ENCODE measurements around the gene WDR64. TPM values are rescaled to one million over a fixed set of nuclear protein-coding genes. Genes with fewer than 3 reads are reported as not detected.

The WDR64 gene
- total RNA-seq, 2 experiments from 2014 or later: 0.12 TPM

- Mint-ChIP-seq H3K9me3 (ENCODE audit: low read depth) (no peaks in the 10 kb centered on the region), H3K4me1 (no peaks in the 10 kb centered on the region), H3K4me3 (no peak overlapping the region), H3K36me3 (no peaks in the 10 kb centered on the region), H3K27me3 (peaks cover 10% of the 10 kb centered on the region), H3K27ac (no peak overlapping the region)
- CTCF ChIA-PET: interaction anchor here (1.5 kb wide), 1 partner anchor 15 kb away, joined by 3 read pairs; no protein-coding TSS in a partner anchor
- DNase-seq (no peak), ATAC-seq (no peak)
These were observed 176.5 kb downstream of the WDR64 start for GRCh38 chr1:241828463-241829021.

GRCh38 chr1:241829468-241829867 is 177.4 kb downstream of the WDR64 start:
- Mint-ChIP-seq H3K36me3 (no peaks in the 10 kb centered on the region), H3K4me1 (no peaks in the 10 kb centered on the region), H3K9me3 (ENCODE audit: low read depth) (no peaks in the 10 kb centered on the region), H3K27ac (no peak overlapping the region), H3K27me3 (peaks cover 10% of the 10 kb centered on the region), H3K4me3 (no peak overlapping the region)
- CTCF ChIA-PET: interaction anchor here (1.5 kb wide), 2 partner anchors 11 to 14 kb away, joined by 3 read pairs; no protein-coding TSS in a partner anchor
- ATAC-seq (no peak), DNase-seq (no peak)

DNA sequence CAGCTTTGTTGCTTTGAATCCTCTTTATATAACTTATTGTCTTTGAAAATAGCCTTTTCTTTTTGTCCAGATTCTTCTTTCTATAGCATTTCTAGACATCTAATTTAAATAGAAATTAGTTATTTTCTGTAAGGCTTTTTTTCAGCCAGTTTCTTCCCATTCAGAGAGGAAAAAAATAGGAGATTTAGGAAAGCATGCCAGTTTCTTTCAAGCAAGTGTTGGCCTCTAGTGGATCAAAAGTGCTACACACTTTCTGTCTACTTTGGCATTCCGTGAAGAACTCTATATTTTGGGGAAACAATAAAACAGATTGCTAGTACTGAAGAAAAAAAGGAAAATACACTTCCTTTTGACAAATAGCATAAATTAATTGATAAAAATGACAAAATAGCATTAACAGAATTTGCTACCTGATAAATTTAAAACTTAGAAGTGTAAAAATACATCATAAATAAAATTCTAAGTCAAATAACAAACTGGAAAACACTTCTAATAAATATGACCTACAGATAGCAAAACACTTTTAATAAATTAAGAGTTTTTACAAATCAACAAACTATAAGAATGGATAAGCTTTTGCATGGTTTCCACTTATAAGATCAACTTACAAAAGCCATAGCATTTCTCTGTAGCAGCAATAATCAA is 182.8 kb downstream of the WDR64 start:
- DNase-seq: no peak
- CTCF ChIA-PET: interaction anchor here (1.0 to 1.6 kb wide), 2 partner anchors 224 to 585 kb away, joined by 3 to 4 read pairs; no protein-coding TSS in a partner anchor
- no peak overlapping the region for H3K27ac Mint-ChIP-seq
- no peaks in the 10 kb centered on the region for H3K9me3 Mint-ChIP-seq (ENCODE audit: low read depth)
- ATAC-seq: no peak
- H3K4me3 Mint-ChIP-seq: no peak overlapping the region
- H3K36me3 Mint-ChIP-seq: no peaks in the 10 kb centered on the region
- peaks cover 6% of the 10 kb centered on the region for H3K4me1 Mint-ChIP-seq
- peaks cover 10% of the 10 kb centered on the region for H3K27me3 Mint-ChIP-seq

DNA sequence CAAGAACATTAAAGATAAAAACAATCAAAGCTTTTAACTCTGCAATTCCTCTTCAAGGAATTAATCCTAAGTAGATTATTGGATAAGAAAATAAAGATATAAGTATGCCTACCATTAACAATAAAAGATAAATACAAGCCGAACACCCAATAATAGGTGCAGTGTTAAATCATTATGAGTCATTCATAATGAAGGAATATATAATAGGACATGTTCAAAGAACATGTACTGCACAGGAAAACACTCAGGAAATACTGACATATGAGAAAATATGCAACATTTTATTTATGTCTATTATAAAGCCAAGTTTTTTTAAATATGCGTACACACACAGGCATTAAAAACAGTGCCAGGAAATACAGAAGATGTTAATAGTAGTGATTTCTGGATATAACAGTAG is 184.9 kb downstream of the WDR64 start:
- no peak for ATAC-seq
- H3K27ac Mint-ChIP-seq: no peak overlapping the region
- DNase-seq: no peak
- peaks cover 8% of the 10 kb centered on the region for H3K27me3 Mint-ChIP-seq
- CTCF ChIA-PET: no interaction called here
- H3K4me1 Mint-ChIP-seq: peaks cover 6% of the 10 kb centered on the region
- H3K9me3 Mint-ChIP-seq (ENCODE audit: low read depth): no peaks in the 10 kb centered on the region
- H3K4me3 Mint-ChIP-seq: no peak overlapping the region
- no peaks in the 10 kb centered on the region for H3K36me3 Mint-ChIP-seq

GRCh38 chr1:241837416-241837815 is 185.3 kb downstream of the WDR64 start:
- Mint-ChIP-seq H3K9me3 (ENCODE audit: low read depth) (no peaks in the 10 kb centered on the region), H3K27ac (no peak overlapping the region), H3K36me3 (no peaks in the 10 kb centered on the region), H3K4me1 (peaks cover 6% of the 10 kb centered on the region), H3K27me3 (peaks cover 8% of the 10 kb centered on the region), H3K4me3 (no peak overlapping the region)
- CTCF ChIA-PET: no interaction called here
- DNase-seq: no peak
- no peak for ATAC-seq

DNA sequence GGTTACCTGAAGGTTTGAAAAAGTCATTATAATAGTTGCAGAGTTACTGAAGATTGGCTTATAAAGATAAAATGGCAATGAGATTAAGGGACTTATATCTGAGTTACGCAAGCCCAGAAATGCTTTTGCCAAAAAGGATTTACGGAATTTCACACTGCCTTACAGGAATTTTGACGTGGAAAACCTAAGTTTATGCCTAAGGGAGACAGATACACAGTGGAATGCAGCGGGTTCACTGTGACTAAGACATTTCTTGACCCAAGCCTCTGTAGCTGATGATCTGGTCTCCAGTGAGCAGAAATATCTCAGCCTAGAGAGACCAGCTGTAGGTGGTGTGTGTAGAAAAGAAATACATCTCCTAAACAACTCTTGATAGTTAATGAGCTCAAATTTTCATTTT is 185.8 kb downstream of the WDR64 start:
- Mint-ChIP-seq H3K27ac (no peak overlapping the region), H3K4me3 (no peak overlapping the region), H3K27me3 (peaks cover 9% of the 10 kb centered on the region), H3K9me3 (ENCODE audit: low read depth) (no peaks in the 10 kb centered on the region), H3K4me1 (peaks cover 6% of the 10 kb centered on the region), H3K36me3 (no peaks in the 10 kb centered on the region)
- CTCF ChIA-PET: no interaction called here
- ATAC-seq (no peak), DNase-seq (no peak)

- peaks cover 11% of the 10 kb centered on the region for H3K27me3 Mint-ChIP-seq
- no peaks in the 10 kb centered on the region for H3K9me3 Mint-ChIP-seq (ENCODE audit: low read depth)
- CTCF ChIA-PET: interaction anchor here (0.9 kb wide), 1 partner anchor 228 kb away, joined by 4 read pairs; no protein-coding TSS in a partner anchor
- no peak for ATAC-seq
- no peaks in the 10 kb centered on the region for H3K36me3 Mint-ChIP-seq
- H3K4me1 Mint-ChIP-seq: peaks cover 6% of the 10 kb centered on the region
- H3K27ac Mint-ChIP-seq: no peak overlapping the region
- no peak for DNase-seq
- H3K4me3 Mint-ChIP-seq: no peak overlapping the region
These were observed 186.8 kb downstream of the WDR64 start for GRCh38 chr1:241838897-241839296.

DNA sequence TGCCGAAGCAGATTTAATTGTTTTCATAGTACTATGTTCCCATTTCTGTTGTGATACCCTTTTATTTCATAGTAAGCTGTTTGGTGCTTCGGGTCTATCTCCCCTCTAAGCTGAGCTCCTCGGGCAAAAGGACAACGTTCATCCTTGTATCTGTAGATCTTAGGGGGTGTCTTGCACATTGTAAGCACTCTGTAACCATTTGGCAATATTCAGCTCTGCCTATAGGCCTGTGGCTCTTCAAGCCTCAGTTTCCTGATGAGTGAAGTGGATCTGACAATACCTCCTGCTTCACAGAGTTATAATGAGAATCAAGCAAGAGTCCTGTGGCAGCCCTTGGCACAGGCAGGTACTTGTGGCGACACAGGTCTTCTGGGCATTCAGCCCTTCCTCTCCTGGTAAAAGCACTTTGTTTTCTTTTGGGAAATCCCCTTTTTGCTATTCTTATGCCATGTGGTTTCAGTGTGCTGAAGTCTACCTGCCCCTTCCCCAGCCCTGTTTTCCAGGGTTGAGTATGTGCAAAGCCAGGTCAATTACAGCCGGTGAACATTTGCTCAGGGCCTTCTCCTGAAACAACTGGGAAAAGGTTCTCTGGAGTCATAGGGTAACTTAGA is 187.4 kb downstream of the WDR64 start:
- no peak overlapping the region for H3K27ac Mint-ChIP-seq
- H3K27me3 Mint-ChIP-seq: peaks cover 12% of the 10 kb centered on the region
- no peak for ATAC-seq
- DNase-seq: no peak
- peaks cover 6% of the 10 kb centered on the region for H3K4me1 Mint-ChIP-seq
- no peaks in the 10 kb centered on the region for H3K9me3 Mint-ChIP-seq (ENCODE audit: low read depth)
- no peak overlapping the region for H3K4me3 Mint-ChIP-seq
- CTCF ChIA-PET: interaction anchor here (0.9 to 1.5 kb wide), 2 partner anchors 10 to 229 kb away, joined by 3 to 4 read pairs; no protein-coding TSS in a partner anchor
- no peaks in the 10 kb centered on the region for H3K36me3 Mint-ChIP-seq

DNA sequence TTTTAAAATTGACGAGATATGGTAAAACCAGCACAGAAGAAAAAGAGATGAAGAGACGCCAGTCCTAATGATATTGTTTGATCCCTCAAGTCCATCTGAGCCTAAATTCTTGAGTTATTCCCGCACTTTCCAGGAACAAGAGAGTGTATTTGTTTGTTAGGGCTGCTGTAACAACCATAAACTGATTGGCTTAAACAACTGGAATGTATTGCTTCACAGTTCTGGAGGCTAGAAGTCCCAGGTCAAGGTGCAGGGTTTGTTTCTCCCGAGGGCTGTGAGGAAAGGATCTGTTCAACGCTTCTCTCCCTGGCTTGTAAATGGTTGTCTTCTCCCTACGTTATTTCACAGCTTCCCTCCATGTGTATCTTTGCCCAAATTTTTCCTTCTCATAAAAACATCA is 188.1 kb downstream of the WDR64 start:
- H3K27ac Mint-ChIP-seq: no peak overlapping the region
- peaks cover 9% of the 10 kb centered on the region for H3K4me1 Mint-ChIP-seq
- no peak overlapping the region for H3K4me3 Mint-ChIP-seq
- no peak for DNase-seq
- H3K9me3 Mint-ChIP-seq (ENCODE audit: low read depth): no peaks in the 10 kb centered on the region
- CTCF ChIA-PET: interaction anchor here (1.5 kb wide), 1 partner anchor 10 kb away, joined by 3 read pairs; no protein-coding TSS in a partner anchor
- no peaks in the 10 kb centered on the region for H3K36me3 Mint-ChIP-seq
- H3K27me3 Mint-ChIP-seq: peaks cover 12% of the 10 kb centered on the region
- ATAC-seq: no peak

GRCh38 chr1:241841691-241842090 is 189.6 kb downstream of the WDR64 start:
- no peak for DNase-seq
- peaks cover 12% of the 10 kb centered on the region for H3K27me3 Mint-ChIP-seq
- no peak overlapping the region for H3K4me3 Mint-ChIP-seq
- H3K9me3 Mint-ChIP-seq (ENCODE audit: low read depth): no peaks in the 10 kb centered on the region
- no peak for ATAC-seq
- no peaks in the 10 kb centered on the region for H3K36me3 Mint-ChIP-seq
- CTCF ChIA-PET: interaction anchor here (1.0 kb wide), 1 partner anchor 230 kb away, joined by 4 read pairs; no protein-coding TSS in a partner anchor
- peaks cover 13% of the 10 kb centered on the region for H3K4me1 Mint-ChIP-seq
- no peak overlapping the region for H3K27ac Mint-ChIP-seq

DNA sequence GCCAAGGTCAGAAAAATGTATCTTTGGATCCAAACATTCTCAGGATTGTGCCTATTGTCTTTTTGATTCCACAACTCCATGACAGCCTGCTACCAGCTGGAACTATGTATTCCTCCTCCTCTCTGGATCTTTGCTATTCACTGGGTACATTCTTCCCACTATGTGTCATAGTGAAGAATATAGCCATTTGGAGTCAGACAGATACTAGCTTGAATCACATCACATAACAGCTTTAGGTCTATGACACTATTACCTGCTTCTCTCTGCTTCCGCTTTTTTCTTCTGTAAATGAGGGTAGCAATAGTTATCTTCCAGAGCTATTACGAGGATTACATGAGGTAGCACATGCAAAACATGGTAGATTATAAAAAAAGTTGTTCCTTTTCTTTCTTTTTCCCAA is 190.5 kb downstream of the WDR64 start:
- H3K4me1 Mint-ChIP-seq: peaks cover 21% of the 10 kb centered on the region
- DNase-seq (no peak), ATAC-seq (no peak)
- no peaks in the 10 kb centered on the region for H3K9me3 Mint-ChIP-seq (ENCODE audit: low read depth)
- CTCF ChIA-PET: interaction anchor here (1.0 kb wide), 1 partner anchor 231 kb away, joined by 4 read pairs; no protein-coding TSS in a partner anchor
- no peak overlapping the region for H3K4me3 Mint-ChIP-seq
- H3K36me3 Mint-ChIP-seq: no peaks in the 10 kb centered on the region
- no peak overlapping the region for H3K27ac Mint-ChIP-seq
- peaks cover 12% of the 10 kb centered on the region for H3K27me3 Mint-ChIP-seq

DNA sequence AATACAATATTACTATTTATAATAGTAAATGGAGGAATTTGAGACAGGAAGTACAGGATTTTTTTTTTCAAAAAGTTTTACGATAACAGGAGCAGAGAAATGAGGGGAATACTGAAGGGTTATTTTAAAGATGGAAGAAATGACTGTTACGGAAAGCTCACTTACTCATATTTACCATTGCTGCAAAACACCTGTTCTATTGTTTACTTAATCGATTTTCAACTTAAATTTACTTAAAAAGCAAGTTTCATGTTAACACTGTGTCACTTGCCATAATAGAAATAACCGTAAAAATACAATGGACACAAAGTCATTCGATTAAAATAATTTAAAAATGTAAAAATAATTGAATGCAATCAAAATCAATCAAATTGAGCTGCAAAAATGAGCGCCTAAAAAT is 192.5 kb downstream of the WDR64 start:
- DNase-seq: no peak
- ATAC-seq: no peak
- no peak overlapping the region for H3K27ac Mint-ChIP-seq
- CTCF ChIA-PET: no interaction called here
- peaks cover 7% of the 10 kb centered on the region for H3K36me3 Mint-ChIP-seq
- H3K4me1 Mint-ChIP-seq: peaks cover 28% of the 10 kb centered on the region
- no peaks in the 10 kb centered on the region for H3K9me3 Mint-ChIP-seq (ENCODE audit: low read depth)
- peaks cover 12% of the 10 kb centered on the region for H3K27me3 Mint-ChIP-seq
- no peak overlapping the region for H3K4me3 Mint-ChIP-seq

- Mint-ChIP-seq H3K4me1 (peaks cover 33% of the 10 kb centered on the region), H3K27ac (no peak overlapping the region), H3K4me3 (no peak overlapping the region), H3K9me3 (ENCODE audit: low read depth) (no peaks in the 10 kb centered on the region), H3K27me3 (peaks cover 9% of the 10 kb centered on the region), H3K36me3 (peaks cover 17% of the 10 kb centered on the region)
- CTCF ChIA-PET: interaction anchor here (1.1 to 2.0 kb wide), 2 partner anchors 219 to 235 kb away, joined by 3 to 5 read pairs; no protein-coding TSS in a partner anchor
- ATAC-seq (no peak), DNase-seq (no peak)
These were observed 194.3 kb downstream of the WDR64 start for GRCh38 chr1:241846375-241846774.
